HG02642 (cell line): ENCODE measurements around the gene PRRX2.
"Not testable (repeated sequence)": the region's sequence is repeated elsewhere in the genome, so short reads cannot be mapped to it uniquely, and the experiment has no call there.

ENCODE experiments used
- ATAC-seq: cut with Tn5 transposase; IDR thresholded peaks from one replicate; pipeline ENCODE4 v1.9.1; 2021; ENCODE audit warnings: mild to moderate bottlenecking; ENCODE audit not compliant: unreplicated experiment, poor library complexity

The PRRX2 gene

GRCh38 chr9:129649726-129650679, 15.4 kb upstream of the PRRX2 start:
- no peak for ATAC-seq

GRCh38 chr9:129650680-129651235, 14.7 kb upstream of the PRRX2 start:
- ATAC-seq: no peak

GRCh38 chr9:129653823-129654553, 11.5 kb upstream of the PRRX2 start:
- ATAC-seq: no peak

- ATAC-seq: no peak
These were observed 10.8 kb upstream of the PRRX2 start for GRCh38 chr9:129654554-129655040.

GRCh38 chr9:129655154-129655553, 10.3 kb upstream of the PRRX2 start:
- no peak for ATAC-seq

GRCh38 chr9:129655696-129656095, 9.8 kb upstream of the PRRX2 start:
- no peak for ATAC-seq

GRCh38 chr9:129656795-129657390, 8.6 kb upstream of the PRRX2 start:
- no peak for ATAC-seq

- no peak for ATAC-seq
These were observed 4.4 kb upstream of the PRRX2 start for GRCh38 chr9:129661029-129661428.

- not testable (repeated sequence) for ATAC-seq
These were observed 3.2 kb upstream of the PRRX2 start for GRCh38 chr9:129662239-129662638.

GRCh38 chr9:129664746-129665388, 580 bp upstream of the PRRX2 start:
- no peak for ATAC-seq

- ATAC-seq: no peak
These were observed 520 bp downstream of the PRRX2 start for GRCh38 chr9:129665814-129666520.

- ATAC-seq: no peak
These were observed 1.1 kb downstream of the PRRX2 start for GRCh38 chr9:129666575-129666974.

GRCh38 chr9:129667378-129667777, 1.9 kb downstream of the PRRX2 start:
- ATAC-seq: no peak

GRCh38 chr9:129667850-129668249, 2.4 kb downstream of the PRRX2 start:
- no peak for ATAC-seq

GRCh38 chr9:129669141-129669718, 3.8 kb downstream of the PRRX2 start:
- ATAC-seq: no peak

GRCh38 chr9:129669946-129670345, 4.5 kb downstream of the PRRX2 start:
- ATAC-seq: no peak

- ATAC-seq: no peak
These were observed 5.6 kb downstream of the PRRX2 start for GRCh38 chr9:129671065-129671464.

- ATAC-seq: no peak
These were observed 6.1 kb downstream of the PRRX2 start for GRCh38 chr9:129671519-129671918.

GRCh38 chr9:129672702-129673101, 7.3 kb downstream of the PRRX2 start:
- no peak for ATAC-seq
